Measurements from ENCODE around the gene TCN1.
"Not testable (repeated sequence)": the region's sequence is repeated elsewhere in the genome, so short reads cannot be mapped to it uniquely, and the experiment has no call there.

GRCh38 chr11:59816434-59816833, 49.9 kb downstream of the TCN1 start:
- not testable (repeated sequence) for TF ChIP-seq FOXK2 (IDR thresholded peaks at IDR 0.05); BHLHE40 (IDR thresholded peaks at IDR 0.05; ENCODE audit: borderline replicate concordance); TARDBP (IDR thresholded peaks at IDR 0.05); CTBP1 (IDR thresholded peaks at IDR 0.05; ENCODE audit: borderline replicate concordance); FOXM1 (IDR thresholded peaks at IDR 0.05; ENCODE audit: borderline replicate concordance); SUZ12 (IDR thresholded peaks at IDR 0.05)

Measured in HEK293T (cell line).